Esophagus muscularis mucosa (tissue), 4 donors: ENCODE results near the gene TNFRSF19. TPM values are rescaled to one million over a fixed set of nuclear protein-coding genes. Genes with fewer than 3 reads are reported as not detected.
"Not testable (repeated sequence)": the region's sequence is repeated elsewhere in the genome, so short reads cannot be mapped to it uniquely, and the experiment has no call there.

Source experiments
- DNase-seq: peaks from one replicate; pipeline ENCODE4 v3.0.0-alpha.2; 2017; ENCODE audit errors: extremely low spot score
- H3K27ac ChIP-seq, 4 donors: fragments of 200-600 bp; sonication (generic); replicated peaks in 1 of 4; 1 replicate in 3 of 4; 2 replicates in 1 of 4; pipeline ENCODE4 v1.5.1; 2016 to 2019; ENCODE audit warnings: mild to moderate bottlenecking in 1 of 4
- H3K27me3 ChIP-seq, 4 donors: fragments of 200-600 bp; sonication (generic); one replicate each; pipeline versions ENCODE4 v1.5.1 to v1.6.0; 2016 to 2019
- H3K36me3 ChIP-seq, 4 donors: fragments of 200-600 bp; sonication (generic); one replicate each; pipeline ENCODE4 v1.5.1; 2016 to 2019
- H3K4me1 ChIP-seq, 4 donors: fragments of 200-600 bp; sonication (generic); one replicate each; pipeline ENCODE4 v1.5.1; 2016 to 2019
- H3K4me3 ChIP-seq, 4 donors: fragments of 200-600 bp; sonication (generic); 1 replicate in 2 of 4; 2 replicates in 2 of 4; pipeline ENCODE4 v1.5.1; 2016 to 2019; ENCODE audit warnings: mild to moderate bottlenecking in 4 of 4, moderate library complexity in 1 of 4
- H3K9me3 ChIP-seq, 4 donors: fragments of 200-600 bp; sonication (generic); 1 replicate in 3 of 4; 2 replicates in 1 of 4; pipeline ENCODE4 v1.5.1; 2016 to 2019
- CTCF ChIP-seq, 3 experiments: fragments of 200-600 bp in 2 of 3; fragments of 450-650 bp in 1 of 3; sonication (generic) in 2 of 3; IDR thresholded peaks; one replicate each; pipeline ENCODE4 v1.5.1; 2017 to 2019; ENCODE audit warnings: antibody characterized with exemption in 3 of 3, mild to moderate bottlenecking in 2 of 3, moderate library complexity in 1 of 3
- EP300 ChIP-seq: sonication (generic); formaldehyde crosslinking; IDR thresholded peaks from one replicate; pipeline ENCODE4 v1.6.1; 2017; ENCODE audit warnings: antibody characterized with exemption
- POLR2A ChIP-seq: fragments of 450-650 bp; IDR thresholded peaks from one replicate; pipeline ENCODE4 v1.6.1; 2017; ENCODE audit warnings: antibody characterized with exemption, moderate library complexity, mild to moderate bottlenecking, low read depth
- POLR2AphosphoS5 ChIP-seq, 2 donors: sonication (generic); formaldehyde crosslinking; IDR thresholded peaks; one replicate each; pipeline ENCODE4 v1.6.1; 2017; ENCODE audit warnings: antibody characterized with exemption in 2 of 2
- WGBS: methylation state at CpG from one replicate; pipeline ENCODE4 v1.1.5; 2018; 5-methylcytosine and 5-hydroxymethylcytosine counted together
- intact Hi-C: fragments of 100-400 bp; cut with DNase I; formaldehyde crosslinking; loops from one replicate; pipeline ENCODE4 v1.15.1; 2023
- total RNA-seq, 4 donors: library from RNA; depleted of rRNA; stranded (reverse); fragments of >200 nt; gene quantifications; one replicate each; pipeline versions ENCODE4 v1.1.0 to v1.2.1, GENCODE V29; 2016

The TNFRSF19 gene
- total RNA-seq, 4 donors from 2014 or later, result 3.2 to 5.6 (median 5.0) TPM

DNA sequence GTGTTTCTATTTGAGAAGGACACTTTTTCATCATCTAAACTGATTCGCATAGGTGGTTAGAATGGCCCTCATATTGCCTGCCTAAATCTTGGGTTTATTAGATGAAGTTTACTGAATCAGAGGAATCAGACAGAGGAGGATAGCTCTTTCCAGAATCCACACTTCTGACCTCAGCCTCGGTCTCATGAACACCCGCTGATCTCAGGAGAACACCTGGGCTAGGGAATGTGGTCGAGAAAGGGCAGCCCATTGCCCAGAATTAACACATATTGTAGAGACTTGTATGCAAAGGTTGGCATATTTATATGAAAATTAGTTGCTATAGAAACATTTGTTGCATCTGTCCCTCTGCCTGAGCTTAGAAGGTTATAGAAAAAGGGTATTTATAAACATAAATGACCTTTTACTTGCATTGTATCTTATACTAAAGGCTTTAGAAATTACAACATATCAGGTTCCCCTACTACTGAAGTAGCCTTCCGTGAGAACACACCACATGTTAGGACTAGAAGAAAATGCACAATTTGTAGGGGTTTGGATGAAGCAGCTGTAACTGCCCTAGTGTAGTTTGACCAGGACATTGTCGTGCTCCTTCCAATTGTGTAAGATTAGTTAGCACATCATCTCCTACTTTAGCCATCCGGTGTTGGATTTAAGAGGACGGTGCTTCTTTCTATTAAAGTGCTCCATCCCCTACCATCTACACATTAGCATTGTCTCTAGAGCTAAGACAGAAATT, 103.8 kb downstream of the TNFRSF19 start:
- Histone ChIP-seq H3K4me3 (no peak overlapping the region), H3K36me3 (no peaks in the 10 kb centered on the region), H3K9me3 (no peaks in the 10 kb centered on the region), H3K27me3 (no peaks in the 10 kb centered on the region), H3K4me1 (peaks cover 8 to 30% (median 20%) of the 10 kb centered on the region in 4 donors), H3K27ac (peak overlapping the region in 3 of 4 donors; percentile 41 to 53 (median 41))
- 72% methylated on average over 8 of the region's 8 CpGs for WGBS
- intact Hi-C loops, result no loop called here
- peak; percentile 47 for DNase-seq
- TF ChIP-seq POLR2AphosphoS5 (IDR thresholded peaks at IDR 0.05) (no peak), CTCF (IDR thresholded peaks at IDR 0.05) (no peak), EP300 (no peak), POLR2A (no peak)

DNA sequence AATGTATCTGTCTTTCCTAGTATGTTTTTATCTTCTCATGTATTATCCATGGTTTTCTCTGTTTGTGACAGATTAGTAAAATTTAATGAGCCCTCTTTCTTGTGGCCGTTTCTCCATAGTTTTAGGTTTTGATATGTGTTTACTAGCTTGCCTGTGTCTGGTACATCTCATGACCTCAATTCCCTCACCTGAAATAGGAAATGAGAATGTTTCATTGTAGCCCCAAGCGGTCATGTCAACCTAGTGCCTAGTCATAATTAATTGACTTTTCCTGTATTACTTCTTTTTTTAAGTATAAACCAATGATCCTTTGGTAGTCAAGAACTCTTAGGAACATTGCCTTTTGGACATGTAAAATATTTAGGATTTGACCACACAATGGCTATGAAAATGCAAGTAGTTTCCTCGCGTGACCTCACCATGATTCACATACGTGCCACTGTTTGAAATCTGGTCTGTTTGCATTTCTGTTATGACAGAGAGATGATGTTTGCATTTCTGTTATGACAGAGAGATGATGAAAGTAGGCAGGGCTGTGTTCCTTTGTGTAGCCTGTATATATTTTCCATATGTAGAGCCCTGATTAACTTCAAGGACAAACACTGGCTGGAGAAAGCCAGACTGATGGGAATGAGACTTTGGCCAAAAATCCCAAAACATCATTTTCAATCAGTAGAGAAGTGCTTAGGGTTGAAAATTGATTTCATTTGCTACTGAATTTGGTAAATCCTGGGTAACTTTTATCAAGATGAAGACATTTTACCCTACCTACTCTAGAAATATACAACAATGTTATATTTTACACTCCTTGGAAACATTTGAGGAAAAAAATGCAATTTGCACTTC, 104.8 kb downstream of the TNFRSF19 start:
- WGBS, result 95% methylated on average over 5 of the region's 5 CpGs
- no peak overlapping the region for H3K4me3 ChIP-seq
- no peaks in the 10 kb centered on the region for H3K27me3 ChIP-seq
- intact Hi-C loops, result no loop called here
- H3K4me1 ChIP-seq, result peaks cover 8 to 30% (median 20%) of the 10 kb centered on the region in 4 donors
- DNase-seq, result no peak
- no peaks in the 10 kb centered on the region for H3K9me3 ChIP-seq
- H3K27ac ChIP-seq, result no peak overlapping the region
- H3K36me3 ChIP-seq, result no peaks in the 10 kb centered on the region
- TF ChIP-seq CTCF (IDR thresholded peaks at IDR 0.05) (no peak), EP300 (no peak), POLR2A (no peak)

DNA sequence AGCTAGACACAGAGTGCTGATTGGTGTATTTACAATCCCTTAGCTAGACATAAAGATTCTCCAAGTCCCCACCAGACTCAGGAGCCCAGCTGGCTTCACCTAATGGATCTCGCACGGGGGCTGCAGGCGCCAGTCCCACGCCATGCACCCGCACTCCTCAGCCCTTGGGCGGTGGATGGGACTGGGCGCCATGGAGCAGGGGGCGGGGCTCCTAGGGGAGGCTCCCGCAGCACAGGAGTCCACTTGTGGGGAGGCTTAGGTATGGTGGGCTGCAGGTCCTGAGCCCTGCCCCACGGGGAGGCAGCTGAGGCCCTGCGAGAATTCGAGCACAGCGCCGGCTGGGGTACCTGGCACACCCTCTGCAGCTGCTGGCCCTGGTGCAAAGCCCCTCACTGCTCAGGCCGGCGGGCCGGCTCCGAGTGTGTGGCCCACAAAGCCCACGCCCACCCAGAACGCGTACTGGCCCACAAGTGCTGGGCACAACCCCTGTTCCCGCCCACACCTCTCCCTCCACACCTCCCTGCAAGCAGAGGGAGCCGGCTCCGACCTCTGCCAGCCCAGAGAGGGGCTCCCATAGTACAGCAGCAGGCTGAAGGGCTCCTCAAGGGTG, 107.6 kb downstream of the TNFRSF19 start:
- H3K27me3 ChIP-seq, H3K27ac ChIP-seq, H3K36me3 ChIP-seq, DNase-seq, intact Hi-C loops, H3K4me3 ChIP-seq, H3K9me3 ChIP-seq: not testable (repeated sequence)
- H3K4me1 ChIP-seq, result peaks cover 6 to 16% (median 11%) of the 10 kb centered on the region in 4 donors
- 100% methylated on average over 6 of the region's 24 CpGs for WGBS

DNA sequence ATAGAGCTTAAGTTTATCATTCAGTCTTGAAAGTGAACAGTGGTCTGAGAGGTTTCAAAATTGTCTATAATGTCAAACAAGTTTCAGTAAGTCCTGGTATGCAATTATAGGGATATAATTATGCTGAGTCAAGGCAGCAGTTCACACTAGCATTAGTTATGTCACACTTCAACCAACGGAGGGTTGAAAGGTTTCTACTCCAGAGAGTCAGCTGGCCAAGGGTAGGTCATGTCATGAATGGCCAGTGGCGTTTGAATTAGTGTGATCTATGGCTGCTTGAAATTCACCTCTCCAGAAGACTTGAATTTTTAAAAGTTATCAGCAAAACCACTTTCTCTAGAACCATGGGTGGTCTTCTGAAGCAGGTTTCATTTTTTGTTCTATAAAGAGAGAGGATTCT, 108.6 kb downstream of the TNFRSF19 start:
- Histone ChIP-seq H3K4me3 (no peak overlapping the region), H3K4me1 (peaks cover 0 to 6% (median 2%) of the 10 kb centered on the region in 4 donors), H3K36me3 (no peaks in the 10 kb centered on the region), H3K27ac (no peak overlapping the region), H3K27me3 (no peaks in the 10 kb centered on the region), H3K9me3 (no peaks in the 10 kb centered on the region)
- 65% methylated on average over 2 of the region's 2 CpGs for WGBS
- intact Hi-C loops, result no loop called here
- no peak for DNase-seq
- TF ChIP-seq POLR2A (no peak), CTCF (IDR thresholded peaks at IDR 0.05) (no peak), EP300 (no peak), POLR2AphosphoS5 (IDR thresholded peaks at IDR 0.05) (no peak)

- H3K27me3 ChIP-seq, result no peaks in the 10 kb centered on the region
- WGBS, result 92% methylated on average over 2 of the region's 2 CpGs
- intact Hi-C loops, result no loop called here
- H3K27ac ChIP-seq, result no peak overlapping the region
- peaks cover 0 to 2% (median 0%) of the 10 kb centered on the region in 4 donors for H3K4me1 ChIP-seq
- no peak overlapping the region for H3K4me3 ChIP-seq
- no peaks in the 10 kb centered on the region for H3K36me3 ChIP-seq
- TF ChIP-seq EP300, result no peak
- no peak for TF ChIP-seq CTCF (IDR thresholded peaks at IDR 0.05)
- TF ChIP-seq POLR2A, result no peak
- no peak for TF ChIP-seq POLR2AphosphoS5 (IDR thresholded peaks at IDR 0.05)
- DNase-seq, result no peak
- H3K9me3 ChIP-seq, result peaks cover 0 to under 1% (median 0%) of the 10 kb centered on the region in 4 donors
Observed at GRCh38 chr13:23679220-23679619, 109.0 kb downstream of the TNFRSF19 start.
